ENCODE measurements around the gene KLHL11.
"Not testable (repeated sequence)": the region's sequence is repeated elsewhere in the genome, so short reads cannot be mapped to it uniquely, and the experiment has no call there.

Gene KLHL11

GRCh38 chr17:41891135-41892020 is 26.2 kb upstream of the KLHL11 start:
- DNase-seq (ENCODE audit: low read depth) = no peak
- no peak overlapping the region for H3K4me3 ChIP-seq (ENCODE audit: low read depth, low read length)
- no peak for TF ChIP-seq CTCF (IDR thresholded peaks at IDR 0.05; ENCODE audit: insufficient read depth, low read depth, low read length, missing control alignments)

- TF ChIP-seq CTCF (IDR thresholded peaks at IDR 0.05; ENCODE audit: insufficient read depth, low read depth, low read length, missing control alignments) = no peak
- DNase-seq (ENCODE audit: low read depth) = no peak
- H3K4me3 ChIP-seq (ENCODE audit: low read depth, low read length) = no peak overlapping the region
Observed at GRCh38 chr17:41888332-41888965, 23.2 kb upstream of the KLHL11 start.

GRCh38 chr17:41885733-41886132 is 20.5 kb upstream of the KLHL11 start:
- TF ChIP-seq CTCF (IDR thresholded peaks at IDR 0.05; ENCODE audit: insufficient read depth, low read depth, low read length, missing control alignments) = no peak
- no peak overlapping the region for H3K4me3 ChIP-seq (ENCODE audit: low read depth, low read length)
- no peak for DNase-seq (ENCODE audit: low read depth)

- no peak for DNase-seq (ENCODE audit: low read depth)
- H3K4me3 ChIP-seq (ENCODE audit: low read depth, low read length) = no peak overlapping the region
- no peak for TF ChIP-seq CTCF (IDR thresholded peaks at IDR 0.05; ENCODE audit: insufficient read depth, low read depth, low read length, missing control alignments)
Observed at GRCh38 chr17:41882756-41883155, 17.5 kb upstream of the KLHL11 start.

- DNase-seq (ENCODE audit: low read depth) = no peak
- no peak for TF ChIP-seq CTCF (IDR thresholded peaks at IDR 0.05; ENCODE audit: insufficient read depth, low read depth, low read length, missing control alignments)
- H3K4me3 ChIP-seq (ENCODE audit: low read depth, low read length) = no peak overlapping the region
Observed at GRCh38 chr17:41880130-41880529, 14.9 kb upstream of the KLHL11 start.

GRCh38 chr17:41874293-41874670 is 9.1 kb upstream of the KLHL11 start:
- DNase-seq (ENCODE audit: low read depth); H3K4me3 ChIP-seq (ENCODE audit: low read depth, low read length): not testable (repeated sequence)

GRCh38 chr17:41873559-41874292 is 8.5 kb upstream of the KLHL11 start:
- no peak overlapping the region for H3K4me3 ChIP-seq (ENCODE audit: low read depth, low read length)
- TF ChIP-seq CTCF (IDR thresholded peaks at IDR 0.05; ENCODE audit: insufficient read depth, low read depth, low read length, missing control alignments) = no peak
- no peak for DNase-seq (ENCODE audit: low read depth)

All from GM12865 (cell line).